ENCODE results near the gene CELA3A. TPM values are rescaled to one million over a fixed set of nuclear protein-coding genes. Genes with fewer than 3 reads are reported as not detected.
A peak's percentile ranks its signal among the peaks of the same experiment; 100 is the strongest.
"Not testable (repeated sequence)": the region's sequence is repeated elsewhere in the genome, so short reads cannot be mapped to it uniquely, and the experiment has no call there.

Gene CELA3A
- polyA plus RNA-seq, 6 donors from 2014 or later: not detected

DNA sequence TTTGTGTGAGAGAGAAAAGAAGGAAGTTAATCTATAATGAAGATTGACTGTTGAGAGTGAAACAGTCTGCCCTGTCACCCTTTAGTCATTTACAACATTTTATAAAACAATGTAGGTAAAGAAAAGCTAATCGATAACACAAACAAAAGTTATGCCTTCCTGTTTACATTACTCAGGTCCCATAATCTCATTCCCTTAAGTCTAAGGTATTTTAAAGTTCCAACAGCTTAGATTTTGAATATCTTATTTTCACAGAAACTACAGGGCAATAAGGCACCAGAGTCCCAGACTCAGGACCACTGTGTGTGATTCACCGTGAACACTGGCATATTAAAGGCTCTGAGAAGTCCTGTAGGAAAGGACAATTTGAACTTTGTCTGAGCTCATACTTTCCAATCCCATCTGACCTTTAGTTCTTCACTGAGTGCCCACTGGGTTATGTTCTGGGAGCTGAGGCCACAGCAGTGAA is 28.4 kb upstream of the CELA3A start:
- H3K27ac Mint-ChIP-seq; H3K4me1 Mint-ChIP-seq; H3K4me3 Mint-ChIP-seq; H3K9me3 Mint-ChIP-seq; H3K36me3 Mint-ChIP-seq; ATAC-seq (ENCODE audit: low read depth in 2 of 2); DNase-seq: not testable (repeated sequence)
- H3K27me3 Mint-ChIP-seq: peaks cover 4 to 14% (median 7%) of the 10 kb centered on the region in 3 donors

DNA sequence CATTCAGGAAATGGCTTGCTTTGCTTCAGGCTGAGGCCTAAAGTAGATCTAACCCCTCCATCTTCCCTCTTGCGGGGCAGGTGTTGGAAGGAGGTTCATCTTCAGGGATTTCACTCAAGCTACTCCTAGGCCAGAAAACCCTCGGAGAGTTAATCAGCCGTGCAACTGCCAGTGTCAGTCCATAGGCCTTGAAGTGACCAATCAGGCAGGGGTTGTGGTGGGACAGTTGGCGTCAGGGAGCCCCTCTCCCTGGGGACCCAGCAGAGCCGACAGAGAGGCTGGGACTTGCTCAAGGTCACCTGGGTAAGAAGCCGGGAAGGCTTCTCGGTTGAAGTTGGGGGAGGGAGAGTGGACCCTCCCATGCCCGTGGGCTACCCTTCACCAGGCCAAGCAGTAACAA is 27.5 kb upstream of the CELA3A start:
- not testable (repeated sequence) for H3K4me1 Mint-ChIP-seq

DNA sequence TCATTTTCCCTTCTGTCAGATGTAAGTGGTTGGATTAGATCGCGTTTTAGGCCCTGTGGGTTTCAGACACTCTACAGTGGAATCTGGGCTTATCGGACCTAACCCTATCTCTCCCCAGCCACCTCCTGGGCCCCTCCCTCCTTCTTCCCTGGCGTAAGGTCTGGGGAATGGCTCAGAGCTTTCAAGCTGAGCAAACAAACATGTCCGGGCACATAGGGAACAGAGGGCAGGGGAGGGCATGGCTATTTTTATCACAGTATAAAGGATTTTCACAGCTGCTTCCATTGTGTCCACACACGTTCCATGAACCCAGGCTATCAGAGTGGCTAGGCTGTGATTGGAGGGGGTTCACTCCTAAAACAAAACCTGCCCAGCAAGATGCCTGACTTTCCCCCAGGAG is 26.8 kb upstream of the CELA3A start:
- not testable (repeated sequence) for H3K4me1 Mint-ChIP-seq; H3K36me3 Mint-ChIP-seq; H3K27ac Mint-ChIP-seq; H3K27me3 Mint-ChIP-seq; DNase-seq; ATAC-seq (ENCODE audit: low read depth in 2 of 2); H3K9me3 Mint-ChIP-seq; H3K4me3 Mint-ChIP-seq

More for the DNA sequence above, 27.5 kb upstream of the CELA3A start:
- H3K9me3 Mint-ChIP-seq; H3K36me3 Mint-ChIP-seq; H3K27me3 Mint-ChIP-seq; ATAC-seq (ENCODE audit: low read depth in 2 of 2); H3K27ac Mint-ChIP-seq; H3K4me3 Mint-ChIP-seq; DNase-seq: not testable (repeated sequence)

DNA sequence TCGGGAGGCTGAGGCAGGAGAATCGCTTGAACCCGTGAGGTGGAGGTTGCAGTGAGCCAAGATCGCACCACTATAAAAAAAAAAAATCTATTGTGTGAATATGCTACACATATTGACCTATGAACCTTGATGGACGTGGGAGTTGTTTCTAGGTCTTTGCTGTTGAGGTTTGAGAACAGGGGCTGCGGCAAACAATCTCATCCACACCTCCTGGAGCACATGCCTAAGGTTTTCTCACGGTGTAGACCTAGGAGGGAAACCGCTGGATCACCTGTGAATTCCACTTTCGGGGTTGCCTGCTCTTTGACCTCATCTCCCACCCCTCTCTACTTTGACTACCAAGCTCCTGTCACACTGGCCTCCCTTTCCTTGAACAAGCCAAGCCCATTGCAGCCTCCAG is 26.2 kb upstream of the CELA3A start:
- peak overlapping the region in 1 of 6 donors; percentile 90 for H3K27ac Mint-ChIP-seq
- not testable (repeated sequence) for ATAC-seq (ENCODE audit: low read depth in 2 of 2); DNase-seq; H3K36me3 Mint-ChIP-seq; H3K9me3 Mint-ChIP-seq; H3K4me1 Mint-ChIP-seq; H3K4me3 Mint-ChIP-seq; H3K27me3 Mint-ChIP-seq

GRCh38 chr1:21976703-21977239 is 24.7 kb upstream of the CELA3A start, which contains the start of gene CELA3B:
CELA3B (plus strand) TSS chr1:21977022; CDS start chr1:21977040, 18 bp downstream.
- ATAC-seq (ENCODE audit: low read depth in 2 of 2); H3K27me3 Mint-ChIP-seq; H3K4me3 Mint-ChIP-seq; H3K9me3 Mint-ChIP-seq; DNase-seq; H3K4me1 Mint-ChIP-seq; H3K36me3 Mint-ChIP-seq: not testable (repeated sequence)
- peak within 1 kb of the TSS in 1 of 6 donors; percentile 58 for H3K27ac Mint-ChIP-seq

DNA sequence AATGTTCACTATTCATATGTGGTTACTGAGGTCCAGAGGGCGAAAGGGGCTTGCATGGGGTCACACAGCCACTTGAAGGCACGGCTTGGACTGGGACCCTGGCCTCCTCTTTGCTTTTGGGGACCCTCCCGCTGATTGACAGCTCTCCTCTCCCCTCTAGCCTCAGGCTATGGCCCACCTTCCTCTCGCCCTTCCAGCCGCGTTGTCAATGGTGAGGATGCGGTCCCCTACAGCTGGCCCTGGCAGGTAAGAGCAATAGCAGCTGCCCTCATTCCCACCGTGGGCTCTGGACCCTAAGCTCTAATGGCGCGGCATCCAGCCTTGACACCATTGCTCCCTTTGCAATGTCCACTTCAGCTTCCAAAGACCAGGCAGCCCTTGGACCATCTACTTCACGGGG is 23.2 kb upstream of the CELA3A start:
- not testable (repeated sequence) for DNase-seq; ATAC-seq (ENCODE audit: low read depth in 2 of 2); H3K27ac Mint-ChIP-seq; H3K9me3 Mint-ChIP-seq; H3K4me1 Mint-ChIP-seq; H3K4me3 Mint-ChIP-seq; H3K36me3 Mint-ChIP-seq; H3K27me3 Mint-ChIP-seq

GRCh38 chr1:21980515-21981220 is 20.8 kb upstream of the CELA3A start:
- H3K27ac Mint-ChIP-seq; H3K36me3 Mint-ChIP-seq; ATAC-seq (ENCODE audit: low read depth in 2 of 2); DNase-seq; H3K27me3 Mint-ChIP-seq; H3K9me3 Mint-ChIP-seq; H3K4me3 Mint-ChIP-seq; H3K4me1 Mint-ChIP-seq: not testable (repeated sequence)

GRCh38 chr1:21981253-21981652 is 20.2 kb upstream of the CELA3A start:
- H3K36me3 Mint-ChIP-seq; H3K4me3 Mint-ChIP-seq; DNase-seq; H3K27ac Mint-ChIP-seq; ATAC-seq (ENCODE audit: low read depth in 2 of 2); H3K4me1 Mint-ChIP-seq; H3K9me3 Mint-ChIP-seq; H3K27me3 Mint-ChIP-seq: not testable (repeated sequence)

DNA sequence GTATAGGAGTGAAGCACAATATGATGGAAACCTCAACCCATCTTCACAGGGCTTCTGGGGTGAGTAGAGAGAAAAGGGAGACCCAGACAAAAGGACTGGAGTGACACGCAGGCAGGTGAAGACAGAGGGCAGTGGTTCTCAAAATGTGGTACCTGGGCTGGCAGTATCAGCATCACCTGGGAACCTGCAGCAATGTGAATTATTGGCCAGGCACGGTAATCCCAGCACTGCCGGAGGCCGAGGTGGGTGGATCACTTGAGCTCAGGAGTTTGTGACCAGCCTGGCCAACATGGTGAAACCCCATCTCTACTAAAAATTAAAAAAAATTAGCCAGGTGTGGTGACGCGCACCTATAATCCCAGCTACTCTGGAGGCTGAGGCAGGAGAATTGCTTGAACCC is 19.3 kb upstream of the CELA3A start:
- not testable (repeated sequence) for H3K4me1 Mint-ChIP-seq; H3K27ac Mint-ChIP-seq; H3K9me3 Mint-ChIP-seq; H3K4me3 Mint-ChIP-seq; H3K27me3 Mint-ChIP-seq; DNase-seq; H3K36me3 Mint-ChIP-seq; ATAC-seq (ENCODE audit: low read depth in 2 of 2)

GRCh38 chr1:21983539-21983938 is 17.9 kb upstream of the CELA3A start:
- H3K9me3 Mint-ChIP-seq; H3K27me3 Mint-ChIP-seq; H3K27ac Mint-ChIP-seq; H3K36me3 Mint-ChIP-seq; H3K4me1 Mint-ChIP-seq; ATAC-seq (ENCODE audit: low read depth in 2 of 2); DNase-seq; H3K4me3 Mint-ChIP-seq: not testable (repeated sequence)

DNA sequence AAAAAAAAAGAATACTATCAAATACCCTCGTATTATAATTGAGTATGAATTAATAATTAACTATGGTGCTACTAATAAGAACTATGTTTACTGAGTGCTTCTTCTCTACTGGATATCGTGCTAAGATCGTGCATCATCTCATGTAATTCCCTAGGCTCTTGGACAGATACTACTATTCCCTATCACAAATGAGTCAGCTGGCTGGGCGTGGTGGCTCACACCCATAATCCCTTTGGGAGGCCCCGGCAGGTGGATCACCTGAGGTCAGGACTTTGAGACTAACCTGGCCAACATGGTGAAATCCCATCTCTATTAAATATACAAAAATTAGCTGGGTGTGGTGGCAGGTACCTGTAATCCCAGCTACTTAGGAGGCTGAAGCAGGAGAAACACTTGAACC is 15.6 kb upstream of the CELA3A start:
- ATAC-seq (ENCODE audit: low read depth in 2 of 2); H3K27ac Mint-ChIP-seq: not testable (repeated sequence)

GRCh38 chr1:21986386-21986785 is 15.1 kb upstream of the CELA3A start:
- not testable (repeated sequence) for H3K27me3 Mint-ChIP-seq; H3K9me3 Mint-ChIP-seq; H3K27ac Mint-ChIP-seq; H3K36me3 Mint-ChIP-seq; DNase-seq; H3K4me3 Mint-ChIP-seq; ATAC-seq (ENCODE audit: low read depth in 2 of 2); H3K4me1 Mint-ChIP-seq

More for the DNA sequence above, 15.6 kb upstream of the CELA3A start:
- DNase-seq, H3K4me3 Mint-ChIP-seq, H3K9me3 Mint-ChIP-seq, H3K27me3 Mint-ChIP-seq, H3K36me3 Mint-ChIP-seq, H3K4me1 Mint-ChIP-seq: not testable (repeated sequence)

GRCh38 chr1:21989672-21990393 is 11.6 kb upstream of the CELA3A start:
- ATAC-seq (ENCODE audit: low read depth in 2 of 2); H3K9me3 Mint-ChIP-seq; H3K4me1 Mint-ChIP-seq; H3K36me3 Mint-ChIP-seq; H3K27me3 Mint-ChIP-seq; DNase-seq; H3K4me3 Mint-ChIP-seq; H3K27ac Mint-ChIP-seq: not testable (repeated sequence)

GRCh38 chr1:21992186-21992585 is 9.3 kb upstream of the CELA3A start:
- not testable (repeated sequence) for DNase-seq; ATAC-seq (ENCODE audit: low read depth in 2 of 2); H3K9me3 Mint-ChIP-seq; H3K27ac Mint-ChIP-seq; H3K4me1 Mint-ChIP-seq; H3K27me3 Mint-ChIP-seq; H3K4me3 Mint-ChIP-seq; H3K36me3 Mint-ChIP-seq

Measured in naive B cell (primary cell).